ENCODE measurements around the gene C11orf42.

DNA sequence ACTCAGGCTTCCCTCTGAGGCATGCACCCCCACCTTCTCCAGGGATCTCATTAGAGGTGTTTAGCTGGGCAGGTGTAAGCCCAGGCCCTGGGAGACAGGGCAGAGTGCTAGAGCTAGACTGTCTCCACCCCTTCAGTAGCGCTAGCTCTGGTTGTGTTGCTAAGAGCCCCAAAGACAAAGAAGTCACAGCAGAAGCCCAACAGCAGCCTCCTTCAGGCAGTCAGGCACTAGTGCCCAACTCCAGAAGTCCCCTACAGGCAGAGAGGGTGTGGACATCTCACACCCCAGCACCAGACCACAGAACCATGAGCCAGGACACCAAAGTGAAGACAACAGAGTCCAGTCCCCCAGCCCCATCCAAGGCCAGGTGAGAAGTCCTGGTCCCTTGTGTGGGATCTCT is 33.5 kb downstream of the C11orf42 start, which contains the start of gene CNGA4:
- no peak for TF ChIP-seq EP300 (IDR thresholded peaks at IDR 0.05)
- TF ChIP-seq, protein P1, sequence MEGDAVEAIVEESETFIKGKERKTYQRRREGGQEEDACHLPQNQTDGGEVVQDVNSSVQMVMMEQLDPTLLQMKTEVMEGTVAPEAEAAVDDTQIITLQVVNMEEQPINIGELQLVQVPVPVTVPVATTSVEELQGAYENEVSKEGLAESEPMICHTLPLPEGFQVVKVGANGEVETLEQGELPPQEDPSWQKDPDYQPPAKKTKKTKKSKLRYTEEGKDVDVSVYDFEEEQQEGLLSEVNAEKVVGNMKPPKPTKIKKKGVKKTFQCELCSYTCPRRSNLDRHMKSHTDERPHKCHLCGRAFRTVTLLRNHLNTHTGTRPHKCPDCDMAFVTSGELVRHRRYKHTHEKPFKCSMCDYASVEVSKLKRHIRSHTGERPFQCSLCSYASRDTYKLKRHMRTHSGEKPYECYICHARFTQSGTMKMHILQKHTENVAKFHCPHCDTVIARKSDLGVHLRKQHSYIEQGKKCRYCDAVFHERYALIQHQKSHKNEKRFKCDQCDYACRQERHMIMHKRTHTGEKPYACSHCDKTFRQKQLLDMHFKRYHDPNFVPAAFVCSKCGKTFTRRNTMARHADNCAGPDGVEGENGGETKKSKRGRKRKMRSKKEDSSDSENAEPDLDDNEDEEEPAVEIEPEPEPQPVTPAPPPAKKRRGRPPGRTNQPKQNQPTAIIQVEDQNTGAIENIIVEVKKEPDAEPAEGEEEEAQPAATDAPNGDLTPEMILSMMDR (IDR thresholded peaks at IDR 0.05) = no peak
